GM21381 (cell line): ENCODE measurements around the gene CIROP.

ENCODE experiments used
- ATAC-seq: cut with Tn5 transposase; IDR thresholded peaks from one replicate; pipeline ENCODE4 v1.9.1; 2021; ENCODE audit warnings: mild to moderate bottlenecking, moderate library complexity; ENCODE audit not compliant: unreplicated experiment

CIROP gene

GRCh38 chr14:23070262-23071129, 34.3 kb downstream of the CIROP start:
- no peak for ATAC-seq

GRCh38 chr14:23069413-23069806, 35.4 kb downstream of the CIROP start:
- ATAC-seq = no peak

- no peak for ATAC-seq
These were observed 35.9 kb downstream of the CIROP start for GRCh38 chr14:23068789-23069412.

- ATAC-seq = no peak
These were observed 36.7 kb downstream of the CIROP start for GRCh38 chr14:23067847-23068788.

GRCh38 chr14:23066855-23067744, 37.7 kb downstream of the CIROP start:
- ATAC-seq = no peak

- no peak for ATAC-seq
These were observed 38.4 kb downstream of the CIROP start for GRCh38 chr14:23066368-23066767.

- no peak for ATAC-seq
These were observed 41.2 kb downstream of the CIROP start for GRCh38 chr14:23063601-23064000.

- no peak for ATAC-seq
These were observed 42.8 kb downstream of the CIROP start for GRCh38 chr14:23062002-23062401.

GRCh38 chr14:23060536-23061260, 44.1 kb downstream of the CIROP start:
- no peak for ATAC-seq

- ATAC-seq = no peak
These were observed 45.9 kb downstream of the CIROP start for GRCh38 chr14:23058654-23059504.

GRCh38 chr14:23057757-23058653, 46.8 kb downstream of the CIROP start:
- peak; percentile 57 for ATAC-seq

GRCh38 chr14:23056956-23057756, 47.6 kb downstream of the CIROP start, which contains the start of gene CDH24:
Gene CDH24 (minus strand): TSS chr14:23057520. CDS start chr14:23055733, 1,787 bp downstream.
- peak; percentile 43 for ATAC-seq

GRCh38 chr14:23056145-23056955, 48.4 kb downstream of the CIROP start:
- peak; percentile 48 for ATAC-seq

GRCh38 chr14:23055621-23056144, 49.1 kb downstream of the CIROP start:
- no peak for ATAC-seq

GRCh38 chr14:23055147-23055550, 49.6 kb downstream of the CIROP start:
- no peak for ATAC-seq
